Lower leg skin (tissue), 3 donors: Measurements from ENCODE around the gene CMIP.

Experiments used
- CTCF ChIP-seq, 3 donors: fragments of 450-650 bp; IDR thresholded peaks; one replicate each; pipeline ENCODE4 v1.5.1; 2016; ENCODE audit warnings: antibody characterized with exemption in 3 of 3, mild to moderate bottlenecking in 3 of 3, moderate library complexity in 2 of 3
- POLR2A ChIP-seq, 2 donors: fragments of 450-650 bp; IDR thresholded peaks; one replicate each; pipeline ENCODE4 v1.6.1; 2016 to 2017; ENCODE audit warnings: antibody characterized with exemption in 2 of 2, mild to moderate bottlenecking in 1 of 2, moderate library complexity in 1 of 2

DNA sequence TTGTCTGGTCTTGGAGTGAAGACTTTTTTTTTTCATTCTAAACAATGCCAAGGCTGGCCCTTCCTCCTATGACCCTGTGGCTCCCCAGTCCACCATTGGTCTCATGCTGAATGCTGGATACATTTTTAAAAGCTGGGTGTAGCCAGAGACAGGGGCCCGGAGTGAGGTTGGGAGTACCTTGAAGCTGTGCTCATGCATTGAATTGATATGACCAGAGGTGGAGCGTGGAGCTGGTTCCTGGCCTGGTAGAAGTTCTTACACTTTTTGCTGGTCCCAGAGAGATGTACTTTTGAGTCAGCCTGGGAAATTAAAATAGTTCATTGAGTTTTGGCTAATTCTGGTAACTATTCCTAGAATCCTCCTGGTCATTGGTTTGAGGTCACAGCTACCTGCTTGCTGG lies 83.6 kb downstream of the CMIP start:
- TF ChIP-seq POLR2A (IDR thresholded peaks at IDR 0.05) (no peak), CTCF (IDR thresholded peaks at IDR 0.05) (no peak)
